GM23338 (cell line): ENCODE data around the gene PRDM10. TPM values are rescaled to one million over a fixed set of nuclear protein-coding genes. Genes with fewer than 3 reads are reported as not detected.

Experiments used
- polyA plus RNA-seq: library from polyadenylated mRNA; unstranded; fragments of >200 nt; fragmentation: Nextera tagmentation; extraction: Ambion mirVana; gene quantifications from 2 replicates; pipeline ENCODE4 v1.2.1, GENCODE V29; 2016
- total RNA-seq: library from RNA; depleted of rRNA; stranded (reverse); fragments of >200 nt; shearing (Covaris generic); gene quantifications from 2 replicates; pipeline ENCODE4 v1.2.3, GENCODE V29; 2014; rRNA removed

The PRDM10 gene
- total and polyA plus RNA-seq, 2 experiments from 2014 or later = 5.2 to 14.9 TPM

Other genes with a start within 250 kb of the PRDM10 start
- 0.31 and 0.38 TPM in 2 replicates for gene TMEM45B, start 187.0 kb downstream of the PRDM10 start, total RNA-seq
- 0.11 and 0.24 TPM in 2 replicates for gene TMEM45B, start 187.0 kb downstream of the PRDM10 start, polyA plus RNA-seq
- gene NFRKB, start 107.3 kb downstream of the PRDM10 start, total RNA-seq = 28.7 and 44.9 TPM in 2 replicates
- gene NFRKB, start 107.3 kb downstream of the PRDM10 start, polyA plus RNA-seq = 21.7 and 22.4 TPM in 2 replicates
- gene APLP2, start 67.1 kb upstream of the PRDM10 start, total RNA-seq = 291 and 322 TPM in 2 replicates
- 312 and 362 TPM in 2 replicates for gene APLP2, start 67.1 kb upstream of the PRDM10 start, polyA plus RNA-seq
- gene ST14, start 156.9 kb upstream of the PRDM10 start, total RNA-seq = 32.7 and 36.3 TPM in 2 replicates
- 7.9 and 8.3 TPM in 2 replicates for gene ST14, start 156.9 kb upstream of the PRDM10 start, polyA plus RNA-seq